RWPE2 (cell line): ENCODE data around the gene HSF2BP.
A peak's percentile ranks its signal among the peaks of the same experiment; 100 is the strongest.

Experiments
- ATAC-seq: fragments of 200-7000 bp; cut with Tn5 transposase; 3 replicates; pipeline ENCODE4 v1.9.1; 2021; ENCODE audit warnings: low read depth
- DNase-seq: peaks from one replicate; pipeline ENCODE4 v3.0.0-alpha.2; 2020; ENCODE audit warnings: low spot score
- H3K27ac ChIP-seq: fragments of 450-650 bp; 2 replicates; pipeline ENCODE4 v1.5.1; 2017; ENCODE audit warnings: mild to moderate bottlenecking; ENCODE audit not compliant: poor library complexity, severe bottlenecking
- H3K27me3 ChIP-seq: fragments of 250-450 bp; sonication (Bioruptor Pico); 2 replicates; pipeline ENCODE4 v1.5.1; 2021; ENCODE audit warnings: mild to moderate bottlenecking, moderate library complexity; ENCODE audit not compliant: insufficient read depth, poor library complexity, severe bottlenecking
- H3K36me3 ChIP-seq: fragments of 250-450 bp; sonication (Bioruptor Pico); 2 replicates; pipeline ENCODE4 v1.5.1; 2020; ENCODE audit warnings: low read depth, mild to moderate bottlenecking, moderate library complexity
- H3K4me1 ChIP-seq: fragments of 250-450 bp; sonication (Bioruptor Pico); 2 replicates; pipeline ENCODE4 v1.5.1; 2021; ENCODE audit warnings: mild to moderate bottlenecking, moderate library complexity; ENCODE audit not compliant: insufficient read depth, poor library complexity, severe bottlenecking
- H3K4me3 ChIP-seq: fragments of 250-450 bp; sonication (Bioruptor Pico); 2 replicates; pipeline ENCODE4 v1.5.1; 2021; ENCODE audit warnings: mild to moderate bottlenecking, moderate library complexity; ENCODE audit not compliant: severe bottlenecking
- H3K9me3 ChIP-seq: fragments of 250-450 bp; sonication (Bioruptor Pico); 2 replicates; pipeline ENCODE4 v1.5.1; 2021; ENCODE audit warnings: mild to moderate bottlenecking, moderate library complexity; ENCODE audit not compliant: severe bottlenecking
- CTCF ChIP-seq: fragments of 450-650 bp; IDR thresholded peaks from one replicate; pipeline ENCODE4 v1.5.1; 2017; ENCODE audit warnings: mild to moderate bottlenecking, moderate library complexity; ENCODE audit not compliant: poor library complexity, severe bottlenecking

Gene HSF2BP

DNA sequence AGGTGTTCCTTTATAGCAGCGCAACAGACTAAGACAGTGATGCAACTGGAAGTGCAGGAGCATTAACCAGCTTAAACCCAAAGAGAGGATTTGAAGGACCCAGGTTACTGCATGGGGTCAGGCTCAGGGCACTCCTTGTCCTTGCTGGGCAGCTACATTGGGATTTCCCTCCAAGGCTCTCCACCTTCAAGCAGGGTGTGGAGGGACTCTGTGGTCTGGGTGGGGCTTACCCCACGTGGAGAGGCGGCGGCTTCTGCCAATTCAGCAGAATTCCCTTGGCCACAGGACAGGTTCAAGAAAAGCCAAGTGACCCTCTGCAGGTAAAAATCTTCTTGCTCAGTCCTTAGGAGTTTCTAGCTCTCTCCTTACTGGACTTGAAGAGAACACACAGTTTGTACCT, 6.6 kb upstream of the HSF2BP start:
- H3K27ac ChIP-seq, result no peak overlapping the region
- no peak for TF ChIP-seq CTCF
- no peak overlapping the region for H3K4me3 ChIP-seq
- H3K4me1 ChIP-seq, result peaks cover 10% of the 10 kb centered on the region
- no peaks in the 10 kb centered on the region for H3K27me3 ChIP-seq
- DNase-seq, result no peak
- no peak for ATAC-seq
- H3K9me3 ChIP-seq, result no peaks in the 10 kb centered on the region
- peaks cover 64% of the 10 kb centered on the region for H3K36me3 ChIP-seq

DNA sequence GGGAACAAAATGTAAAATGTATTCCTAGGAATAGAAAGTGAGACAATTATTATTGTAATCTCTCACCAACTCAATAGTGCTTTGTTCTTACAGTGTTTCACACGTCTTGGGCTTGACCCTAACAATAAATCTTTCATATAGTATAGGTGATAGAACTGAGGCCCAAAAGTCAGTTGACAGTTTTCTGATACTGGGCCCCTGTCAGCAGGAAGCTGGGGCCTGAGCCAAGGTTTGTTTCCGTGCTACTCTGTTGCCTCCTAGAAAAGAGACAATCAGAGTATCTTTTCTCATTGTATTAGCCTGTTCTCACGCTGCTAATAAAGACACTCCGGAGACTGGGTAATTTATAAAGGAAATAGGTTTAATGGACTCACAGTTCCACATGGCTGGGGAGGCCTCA, 5.1 kb upstream of the HSF2BP start:
- Histone ChIP-seq H3K27ac (no peak overlapping the region), H3K36me3 (peaks cover 52% of the 10 kb centered on the region), H3K4me1 (peaks cover 15% of the 10 kb centered on the region), H3K9me3 (no peaks in the 10 kb centered on the region), H3K27me3 (no peaks in the 10 kb centered on the region), H3K4me3 (no peak overlapping the region)
- no peak for TF ChIP-seq CTCF
- ATAC-seq (no peak), DNase-seq (no peak)

DNA sequence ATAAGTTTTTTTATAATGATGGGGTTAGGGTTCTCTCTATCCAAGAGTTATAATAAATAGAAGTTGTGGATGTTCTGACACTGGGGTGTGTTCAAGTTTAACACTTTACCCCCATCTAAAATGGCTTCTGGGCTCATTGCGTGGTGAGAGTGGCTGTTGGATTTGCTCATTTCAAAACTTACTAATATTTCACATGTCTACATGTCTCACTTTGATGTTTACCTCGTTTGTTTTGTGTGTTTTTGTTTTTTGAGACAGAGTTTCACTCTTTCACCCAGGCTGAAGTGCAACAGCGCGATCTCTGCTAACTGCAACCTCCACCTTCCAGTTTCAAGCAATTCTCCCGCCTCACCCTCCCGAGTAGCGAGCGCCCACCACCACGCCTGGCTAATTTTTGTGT, 3.7 kb upstream of the HSF2BP start:
- H3K4me1 ChIP-seq, result peaks cover 21% of the 10 kb centered on the region
- H3K27me3 ChIP-seq, result no peaks in the 10 kb centered on the region
- no peaks in the 10 kb centered on the region for H3K9me3 ChIP-seq
- H3K27ac ChIP-seq, result no peak overlapping the region
- TF ChIP-seq CTCF, result no peak
- H3K4me3 ChIP-seq, result no peak overlapping the region
- peaks cover 52% of the 10 kb centered on the region for H3K36me3 ChIP-seq
- DNase-seq (no peak), ATAC-seq (no peak)

DNA sequence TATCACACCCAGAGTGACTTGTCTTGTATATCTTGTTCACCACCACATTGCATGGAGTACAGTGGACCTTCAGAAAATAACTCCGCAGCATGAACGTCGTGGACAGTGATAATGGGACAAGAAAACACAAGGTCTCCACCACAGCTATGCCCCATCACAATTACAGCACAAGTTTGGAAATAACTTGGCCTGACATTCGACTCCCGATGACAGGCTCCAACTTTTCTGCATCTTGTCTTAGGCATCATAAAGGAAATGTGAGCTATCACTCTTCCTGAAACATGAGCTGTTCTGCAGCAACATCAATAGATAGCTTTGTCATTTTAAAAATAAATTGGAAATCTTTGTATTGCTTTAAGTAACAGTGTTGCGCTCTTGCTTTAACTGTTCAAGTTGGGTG, 3.0 kb upstream of the HSF2BP start:
- no peak overlapping the region for H3K4me3 ChIP-seq
- TF ChIP-seq CTCF, result no peak
- H3K36me3 ChIP-seq, result peaks cover 52% of the 10 kb centered on the region
- no peak overlapping the region for H3K27ac ChIP-seq
- ATAC-seq (no peak), DNase-seq (no peak)
- no peaks in the 10 kb centered on the region for H3K9me3 ChIP-seq
- H3K27me3 ChIP-seq, result no peaks in the 10 kb centered on the region
- H3K4me1 ChIP-seq, result peaks cover 15% of the 10 kb centered on the region

DNA sequence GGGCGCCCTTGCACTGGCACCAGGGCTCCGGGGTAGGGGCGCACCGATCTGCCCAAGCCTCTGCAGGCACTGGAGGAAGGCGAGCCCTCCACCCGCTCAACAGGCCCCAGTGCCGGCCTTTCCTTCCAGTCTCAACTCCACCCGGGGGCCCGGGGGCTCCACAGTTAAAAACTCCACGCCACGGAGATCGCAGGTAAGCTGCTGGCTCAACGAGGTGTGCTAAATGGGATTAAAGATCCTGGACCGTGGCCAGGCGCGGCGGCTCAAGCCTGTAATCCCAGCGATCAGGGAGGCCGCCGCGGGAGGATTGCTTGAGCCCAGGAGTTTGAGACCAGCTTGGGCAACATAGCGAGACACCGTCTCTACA, 536 bp downstream of the HSF2BP start:
- no peak for DNase-seq
- no peak for ATAC-seq

More for the DNA sequence above, 536 bp downstream of the HSF2BP start:
- H3K27ac ChIP-seq, result peak overlapping the region; percentile 62
- TF ChIP-seq CTCF, result no peak
- H3K9me3 ChIP-seq, result no peaks in the 10 kb centered on the region
- H3K27me3 ChIP-seq, result no peaks in the 10 kb centered on the region
- H3K36me3 ChIP-seq, result peaks cover 30% of the 10 kb centered on the region
- H3K4me1 ChIP-seq, result peaks cover 22% of the 10 kb centered on the region
- peak overlapping the region; percentile 93 for H3K4me3 ChIP-seq
